ENCODE data around the gene KRTAP10-6.
"Not testable (repeated sequence)": the region's sequence is repeated elsewhere in the genome, so short reads cannot be mapped to it uniquely, and the experiment has no call there.

Gene KRTAP10-6

DNA sequence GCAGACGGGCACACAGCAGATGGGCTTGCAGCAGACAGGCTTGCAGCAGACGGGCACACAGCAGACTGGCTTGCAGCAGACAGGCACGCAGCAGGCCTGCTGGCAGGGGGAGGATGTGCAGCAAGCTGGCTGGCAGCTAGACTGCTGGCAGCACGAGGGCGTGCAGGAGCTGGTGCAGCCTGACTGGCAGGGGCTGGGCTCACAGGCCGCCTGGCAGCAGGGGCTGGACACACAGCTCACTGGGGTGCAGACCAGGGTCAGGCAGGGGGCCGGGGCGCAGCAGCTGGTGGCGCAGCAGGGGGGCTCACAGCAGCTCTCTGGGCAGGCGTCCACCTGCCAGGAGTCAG, 34.0 kb downstream of the KRTAP10-6 start:
- not testable (repeated sequence) for H3K27ac ChIP-seq (ENCODE audit: low read length); H3K9me3 ChIP-seq (ENCODE audit: insufficient read depth, low read depth, low read length); H3K9ac ChIP-seq (ENCODE audit: low read depth, low read length); H3K27me3 ChIP-seq (ENCODE audit: insufficient read depth, low read length); H3K36me3 ChIP-seq (ENCODE audit: insufficient read depth, low read depth, low read length); H3K4me1 ChIP-seq (ENCODE audit: insufficient read depth, low read length); H3K4me3 ChIP-seq (ENCODE audit: low read length)

GRCh38 chr21:44557491-44558328, 34.6 kb downstream of the KRTAP10-6 start:
- H3K4me3 ChIP-seq (ENCODE audit: low read length) = no peak overlapping the region
- H3K36me3 ChIP-seq (ENCODE audit: insufficient read depth, low read depth, low read length) = no peaks in the 10 kb centered on the region
- no peaks in the 10 kb centered on the region for H3K9me3 ChIP-seq (ENCODE audit: insufficient read depth, low read depth, low read length)
- H3K9ac ChIP-seq (ENCODE audit: low read depth, low read length) = no peak overlapping the region
- no peak overlapping the region for H3K27ac ChIP-seq (ENCODE audit: low read length)
- H3K27me3 ChIP-seq (ENCODE audit: insufficient read depth, low read length) = no peaks in the 10 kb centered on the region
- no peaks in the 10 kb centered on the region for H3K4me1 ChIP-seq (ENCODE audit: insufficient read depth, low read length)

DNA sequence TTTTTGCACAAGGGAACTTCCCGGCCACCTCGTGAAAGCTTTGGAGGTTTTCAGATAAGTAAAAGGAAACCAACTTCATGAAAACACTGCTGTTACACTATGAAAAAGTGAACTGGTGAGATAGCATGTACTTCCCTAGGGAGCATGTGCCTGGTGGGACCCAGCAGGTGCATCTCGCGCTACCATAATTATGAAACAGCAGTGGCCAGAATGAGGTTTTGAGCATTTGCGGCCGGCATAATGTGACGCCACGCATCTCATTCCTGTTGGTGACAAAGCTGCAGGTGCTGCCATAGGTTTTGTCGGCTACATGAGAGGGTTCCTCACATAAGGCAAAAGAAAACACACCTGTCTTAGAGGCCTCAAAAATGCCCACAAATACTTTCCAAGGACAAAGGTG, 35.4 kb downstream of the KRTAP10-6 start:
- Histone ChIP-seq H3K27me3 (ENCODE audit: insufficient read depth, low read length) (no peaks in the 10 kb centered on the region), H3K4me1 (ENCODE audit: insufficient read depth, low read length) (no peaks in the 10 kb centered on the region), H3K9me3 (ENCODE audit: insufficient read depth, low read depth, low read length) (no peaks in the 10 kb centered on the region), H3K27ac (ENCODE audit: low read length) (no peak overlapping the region), H3K36me3 (ENCODE audit: insufficient read depth, low read depth, low read length) (no peaks in the 10 kb centered on the region), H3K9ac (ENCODE audit: low read depth, low read length) (no peak overlapping the region), H3K4me3 (ENCODE audit: low read length) (no peak overlapping the region)

GRCh38 chr21:44555200-44555875, 37.0 kb downstream of the KRTAP10-6 start:
- H3K27ac ChIP-seq (ENCODE audit: low read length) = no peak overlapping the region
- no peaks in the 10 kb centered on the region for H3K36me3 ChIP-seq (ENCODE audit: insufficient read depth, low read depth, low read length)
- H3K9me3 ChIP-seq (ENCODE audit: insufficient read depth, low read depth, low read length) = no peaks in the 10 kb centered on the region
- H3K4me3 ChIP-seq (ENCODE audit: low read length) = no peak overlapping the region
- H3K27me3 ChIP-seq (ENCODE audit: insufficient read depth, low read length) = no peaks in the 10 kb centered on the region
- no peak overlapping the region for H3K9ac ChIP-seq (ENCODE audit: low read depth, low read length)
- no peaks in the 10 kb centered on the region for H3K4me1 ChIP-seq (ENCODE audit: insufficient read depth, low read length)

- Histone ChIP-seq H3K9me3 (ENCODE audit: insufficient read depth, low read depth, low read length) (no peaks in the 10 kb centered on the region), H3K27ac (ENCODE audit: low read length) (no peak overlapping the region), H3K4me1 (ENCODE audit: insufficient read depth, low read length) (peaks cover 13% of the 10 kb centered on the region; the same call in 1 of the 2 replicates), H3K9ac (ENCODE audit: low read depth, low read length) (no peak overlapping the region), H3K36me3 (ENCODE audit: insufficient read depth, low read depth, low read length) (no peaks in the 10 kb centered on the region), H3K27me3 (ENCODE audit: insufficient read depth, low read length) (no peaks in the 10 kb centered on the region), H3K4me3 (ENCODE audit: low read length) (no peak overlapping the region)
These were observed 39.6 kb downstream of the KRTAP10-6 start for GRCh38 chr21:44552681-44553080.

DNA sequence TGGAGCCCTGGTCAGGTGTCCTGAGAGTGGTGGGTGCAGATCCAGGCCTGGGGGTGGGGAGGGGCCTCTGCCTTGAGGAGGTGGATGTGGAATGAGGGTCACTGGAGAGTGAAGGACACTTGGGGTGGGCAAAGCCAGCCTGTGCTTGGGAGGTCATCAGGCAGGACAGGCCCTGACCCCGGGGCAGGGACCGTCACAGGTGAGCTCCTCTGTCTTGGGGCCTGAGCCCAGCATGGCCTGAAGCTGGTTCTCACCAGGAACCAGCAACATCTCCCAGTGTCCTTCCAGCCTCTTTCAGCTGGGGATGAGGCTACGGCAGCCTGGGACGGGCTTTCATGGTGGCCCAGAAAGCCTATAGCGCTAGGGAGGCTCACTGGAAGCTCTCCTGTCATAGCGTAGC, 40.2 kb downstream of the KRTAP10-6 start:
- Histone ChIP-seq H3K9me3 (ENCODE audit: insufficient read depth, low read depth, low read length) (no peaks in the 10 kb centered on the region), H3K27me3 (ENCODE audit: insufficient read depth, low read length) (no peaks in the 10 kb centered on the region), H3K36me3 (ENCODE audit: insufficient read depth, low read depth, low read length) (no peaks in the 10 kb centered on the region), H3K4me1 (ENCODE audit: insufficient read depth, low read length) (peaks cover 13% of the 10 kb centered on the region; the same call in 1 of the 2 replicates), H3K9ac (ENCODE audit: low read depth, low read length) (no peak overlapping the region), H3K4me3 (ENCODE audit: low read length) (no peak overlapping the region), H3K27ac (ENCODE audit: low read length) (no peak overlapping the region)

DNA sequence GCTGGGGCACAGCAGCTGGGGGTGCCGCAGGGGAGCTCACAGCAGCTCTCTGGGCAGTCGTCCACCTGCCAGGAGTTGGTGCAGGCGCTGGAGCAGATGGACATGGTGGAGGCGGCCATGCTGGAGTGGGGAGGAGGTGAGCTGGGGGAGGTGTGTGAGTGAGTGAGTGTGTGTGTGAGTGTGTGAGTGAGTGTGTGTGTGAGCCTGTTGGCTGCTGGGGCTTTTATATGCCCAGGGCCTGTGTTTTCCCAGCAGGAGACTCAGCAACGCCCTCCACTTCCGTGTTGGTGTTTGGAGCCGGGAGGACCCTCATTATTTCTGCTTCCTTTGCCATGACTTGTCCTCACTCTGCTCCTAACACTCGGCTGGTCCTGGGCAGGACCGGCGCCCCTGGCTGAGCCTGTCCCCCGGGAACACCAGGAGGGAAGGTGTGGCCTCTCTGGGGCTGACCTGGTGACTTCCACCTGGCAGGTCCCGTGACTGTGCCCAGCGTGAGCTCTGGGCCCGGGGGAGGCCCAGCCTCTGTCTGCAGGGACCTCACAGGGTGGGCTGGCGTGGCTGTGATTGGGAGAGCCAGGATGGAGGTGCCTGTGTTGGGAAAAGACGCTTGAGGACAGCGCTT, 40.9 kb downstream of the KRTAP10-6 start, which contains the start of gene KRTAP10-2:
Gene KRTAP10-2 (minus strand): TSS at position 166 of the 622 bp plus-strand sequence. CDS start 47 bp downstream, at position 119.
- H3K4me1 ChIP-seq (ENCODE audit: insufficient read depth, low read length) = peaks cover 13% of the 10 kb centered on the region; the same call in 1 of the 2 replicates
- peaks cover 4% of the 10 kb centered on the region; the same call in 1 of the 2 replicates for H3K9me3 ChIP-seq (ENCODE audit: insufficient read depth, low read depth, low read length)
- H3K4me3 ChIP-seq (ENCODE audit: low read length) = no peak within 1 kb of the TSS
- H3K27ac ChIP-seq (ENCODE audit: low read length) = no peak within 1 kb of the TSS
- no peaks in the 10 kb centered on the region for H3K27me3 ChIP-seq (ENCODE audit: insufficient read depth, low read length)
- no peaks in the 10 kb centered on the region for H3K36me3 ChIP-seq (ENCODE audit: insufficient read depth, low read depth, low read length)
- H3K9ac ChIP-seq (ENCODE audit: low read depth, low read length) = no peak within 1 kb of the TSS

GRCh38 chr21:44550807-44551206, 41.5 kb downstream of the KRTAP10-6 start:
- H3K36me3 ChIP-seq (ENCODE audit: insufficient read depth, low read depth, low read length) = no peaks in the 10 kb centered on the region
- H3K27me3 ChIP-seq (ENCODE audit: insufficient read depth, low read length) = no peaks in the 10 kb centered on the region
- peaks cover 4% of the 10 kb centered on the region; the same call in 1 of the 2 replicates for H3K9me3 ChIP-seq (ENCODE audit: insufficient read depth, low read depth, low read length)
- peaks cover 13% of the 10 kb centered on the region; the same call in 1 of the 2 replicates for H3K4me1 ChIP-seq (ENCODE audit: insufficient read depth, low read length)
- no peak overlapping the region for H3K9ac ChIP-seq (ENCODE audit: low read depth, low read length)
- H3K27ac ChIP-seq (ENCODE audit: low read length) = no peak overlapping the region
- no peak overlapping the region for H3K4me3 ChIP-seq (ENCODE audit: low read length)

DNA sequence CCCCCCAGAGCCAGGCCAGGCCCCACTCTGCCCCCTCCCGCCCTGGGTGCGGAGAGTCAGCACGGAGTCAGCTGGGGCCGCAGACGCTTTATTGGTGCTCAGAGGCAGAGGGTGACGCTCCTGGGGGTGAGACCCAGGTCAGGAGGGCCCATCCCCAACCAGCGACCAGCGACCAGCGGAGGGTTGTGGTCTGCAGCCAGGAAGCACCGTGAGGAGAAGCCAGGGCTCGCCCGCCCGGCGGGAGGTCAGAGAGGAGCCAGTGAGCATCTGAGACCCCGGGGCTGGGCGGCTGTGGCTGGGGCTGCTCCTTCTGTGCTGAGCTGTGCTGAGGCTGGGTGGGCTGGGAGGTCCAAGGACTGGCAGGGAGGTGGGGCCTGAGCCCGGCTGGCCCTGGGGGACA, 42.0 kb downstream of the KRTAP10-6 start:
- H3K36me3 ChIP-seq (ENCODE audit: insufficient read depth, low read depth, low read length); H3K27me3 ChIP-seq (ENCODE audit: insufficient read depth, low read length); H3K9me3 ChIP-seq (ENCODE audit: insufficient read depth, low read depth, low read length); H3K9ac ChIP-seq (ENCODE audit: low read depth, low read length); H3K4me3 ChIP-seq (ENCODE audit: low read length); H3K27ac ChIP-seq (ENCODE audit: low read length): not testable (repeated sequence)
- peaks cover 13% of the 10 kb centered on the region; the same call in 1 of the 2 replicates for H3K4me1 ChIP-seq (ENCODE audit: insufficient read depth, low read length)

DNA sequence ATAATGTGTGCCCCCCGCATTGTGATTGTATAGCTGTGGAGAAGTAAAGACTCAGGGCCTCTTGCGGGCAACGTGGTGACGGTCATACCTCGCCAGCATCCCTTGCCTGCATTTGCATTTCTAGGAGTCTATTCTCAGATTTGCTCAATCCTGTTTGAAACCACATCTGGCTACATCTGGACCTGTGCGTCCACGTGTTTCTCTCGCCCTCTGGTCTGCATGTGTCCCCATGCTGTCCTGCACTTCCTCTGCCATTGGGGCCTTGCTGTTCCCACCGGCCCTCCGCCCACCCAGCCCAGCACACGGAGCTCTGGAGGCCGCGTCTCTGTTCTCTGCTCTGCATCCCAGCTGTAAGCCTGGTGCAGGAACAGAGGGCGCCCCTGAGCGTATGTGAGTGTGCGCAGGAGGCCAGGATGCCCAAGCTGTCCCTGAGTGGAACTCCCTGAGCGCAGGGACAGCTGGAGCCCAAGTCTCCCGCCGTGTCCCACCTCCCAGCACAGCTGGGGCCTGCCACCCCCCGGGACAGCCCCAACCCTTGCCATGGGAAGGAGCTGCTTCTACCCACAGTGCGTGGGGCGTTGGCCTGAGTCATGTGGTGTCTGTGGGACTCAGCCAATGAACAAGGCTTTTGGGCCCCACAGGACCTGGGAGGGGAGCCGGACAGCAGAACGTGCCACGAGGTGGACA, 42.6 kb downstream of the KRTAP10-6 start:
- Histone ChIP-seq H3K36me3 (ENCODE audit: insufficient read depth, low read depth, low read length) (no peaks in the 10 kb centered on the region), H3K4me1 (ENCODE audit: insufficient read depth, low read length) (peaks cover 13% of the 10 kb centered on the region; the same call in 1 of the 2 replicates), H3K27me3 (ENCODE audit: insufficient read depth, low read length) (no peaks in the 10 kb centered on the region), H3K9ac (ENCODE audit: low read depth, low read length) (peak overlapping the region; percentile 73; the same call in 1 of the 2 replicates), H3K4me3 (ENCODE audit: low read length) (no peak overlapping the region), H3K9me3 (ENCODE audit: insufficient read depth, low read depth, low read length) (peaks cover 4% of the 10 kb centered on the region; the same call in 1 of the 2 replicates), H3K27ac (ENCODE audit: low read length) (peak overlapping the region; percentile 10)

- H3K4me1 ChIP-seq (ENCODE audit: insufficient read depth, low read length) = peaks cover 13% of the 10 kb centered on the region; the same call in 1 of the 2 replicates
- peaks cover 4% of the 10 kb centered on the region; the same call in 1 of the 2 replicates for H3K9me3 ChIP-seq (ENCODE audit: insufficient read depth, low read depth, low read length)
- H3K9ac ChIP-seq (ENCODE audit: low read depth, low read length) = peak overlapping the region; percentile 74; the same call in 1 of the 2 replicates
- no peak overlapping the region for H3K4me3 ChIP-seq (ENCODE audit: low read length)
- no peaks in the 10 kb centered on the region for H3K36me3 ChIP-seq (ENCODE audit: insufficient read depth, low read depth, low read length)
- no peaks in the 10 kb centered on the region for H3K27me3 ChIP-seq (ENCODE audit: insufficient read depth, low read length)
- H3K27ac ChIP-seq (ENCODE audit: low read length) = peak overlapping the region; percentile 41
These were observed 43.4 kb downstream of the KRTAP10-6 start for GRCh38 chr21:44548922-44549321.

Measured in iPS-20b (cell line).